ENCODE data around the gene SPINK8.
"Not testable (repeated sequence)": the region's sequence is repeated elsewhere in the genome, so short reads cannot be mapped to it uniquely, and the experiment has no call there.

The SPINK8 gene

DNA sequence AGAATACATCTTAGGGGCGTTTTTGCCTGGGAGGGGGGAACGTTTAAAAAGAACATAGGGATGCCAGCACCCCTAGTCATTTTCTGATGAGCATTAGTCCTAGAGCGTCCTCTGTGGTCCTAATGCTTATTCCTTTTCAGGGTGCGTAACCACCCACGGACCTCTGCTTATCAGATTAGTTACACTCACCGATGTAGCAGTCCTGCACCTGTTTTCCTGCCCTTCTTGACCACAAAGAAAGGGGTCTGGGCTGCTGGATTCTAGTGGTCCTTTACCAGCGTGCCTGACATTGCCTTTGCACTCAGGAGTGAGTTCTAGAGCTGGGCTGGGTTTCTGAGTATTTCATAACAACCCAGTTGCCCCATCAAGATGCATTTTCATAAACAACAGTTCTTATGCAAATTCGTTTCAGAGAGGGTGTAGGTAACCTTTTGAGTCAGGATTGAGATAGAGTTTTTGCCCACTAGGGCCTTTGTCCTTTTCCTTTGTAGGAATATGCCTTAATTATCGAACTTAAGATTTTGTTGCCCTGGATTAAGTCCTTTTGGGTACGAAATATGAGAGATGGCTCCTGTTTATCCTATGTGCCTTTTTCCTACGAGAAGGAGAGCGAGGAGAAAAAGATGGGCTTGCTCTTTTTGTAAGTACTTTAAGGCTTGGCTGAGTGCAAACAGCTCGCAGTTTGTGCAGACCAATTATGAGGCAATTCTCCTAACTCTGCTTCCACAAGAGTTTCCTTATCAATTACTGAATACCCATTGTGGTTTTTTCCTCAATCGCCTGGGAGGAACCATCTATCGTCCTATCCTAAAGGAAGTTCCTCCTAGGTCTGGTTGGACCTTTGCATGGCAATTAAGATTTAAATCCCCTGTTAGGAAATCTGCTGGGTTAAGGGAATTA lies at the start of gene SPINK8:
TSS of gene SPINK8 (minus strand) at position 316 of the 900 bp plus-strand sequence. CDS start 5,320 bp downstream, outside the sequence.
- DNase-seq (ENCODE audit: low read depth), result not testable (repeated sequence)

DNA sequence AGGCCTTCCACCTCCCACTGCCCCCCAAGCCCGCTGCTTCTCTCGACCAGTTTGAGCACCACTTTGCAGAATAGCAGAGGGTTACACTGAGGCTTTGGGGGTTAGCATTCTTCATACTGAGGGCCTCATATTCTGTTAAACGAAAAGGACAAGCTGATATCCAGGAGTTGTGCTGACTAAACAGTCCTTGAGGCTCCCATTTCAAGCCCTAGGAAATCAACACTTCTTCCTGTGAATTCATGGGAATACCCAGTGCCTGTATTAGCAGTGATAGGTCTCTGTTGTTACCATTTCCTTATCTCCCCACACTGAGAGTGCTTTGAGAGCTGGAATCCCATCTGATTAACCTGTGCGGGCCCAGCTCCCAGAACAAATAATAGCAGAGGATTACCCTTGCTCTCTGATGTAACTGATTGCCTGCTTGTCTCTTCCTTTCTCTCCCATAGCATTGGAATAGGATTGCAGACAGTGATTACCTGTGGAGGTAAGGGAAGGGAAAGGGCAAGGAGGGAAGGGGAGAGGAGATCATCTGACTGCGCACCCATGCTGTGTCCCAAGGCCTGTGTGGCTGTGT lies 39.5 kb upstream of the SPINK8 start:
- DNase-seq (ENCODE audit: low read depth), result no peak

DNA sequence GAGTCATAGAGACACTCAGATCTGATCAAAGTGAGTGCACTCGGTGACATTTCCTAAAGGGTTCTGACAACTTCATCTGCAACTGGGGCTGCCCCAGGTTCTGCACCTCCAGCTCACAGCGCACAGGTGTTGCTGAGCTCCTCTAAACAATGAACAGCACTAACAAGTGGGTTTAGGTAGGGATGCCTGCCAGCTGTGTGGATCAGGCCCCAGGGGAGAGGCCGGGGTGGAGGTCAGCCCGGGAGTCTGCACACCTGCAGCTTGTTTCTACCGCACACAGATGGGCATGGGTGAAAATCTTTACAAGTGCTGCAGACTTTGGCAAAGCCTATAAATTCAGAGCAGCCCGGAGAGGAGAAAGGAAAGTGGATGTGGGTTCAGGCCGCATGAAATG lies 38.9 kb upstream of the SPINK8 start:
- DNase-seq (ENCODE audit: low read depth), result no peak

DNA sequence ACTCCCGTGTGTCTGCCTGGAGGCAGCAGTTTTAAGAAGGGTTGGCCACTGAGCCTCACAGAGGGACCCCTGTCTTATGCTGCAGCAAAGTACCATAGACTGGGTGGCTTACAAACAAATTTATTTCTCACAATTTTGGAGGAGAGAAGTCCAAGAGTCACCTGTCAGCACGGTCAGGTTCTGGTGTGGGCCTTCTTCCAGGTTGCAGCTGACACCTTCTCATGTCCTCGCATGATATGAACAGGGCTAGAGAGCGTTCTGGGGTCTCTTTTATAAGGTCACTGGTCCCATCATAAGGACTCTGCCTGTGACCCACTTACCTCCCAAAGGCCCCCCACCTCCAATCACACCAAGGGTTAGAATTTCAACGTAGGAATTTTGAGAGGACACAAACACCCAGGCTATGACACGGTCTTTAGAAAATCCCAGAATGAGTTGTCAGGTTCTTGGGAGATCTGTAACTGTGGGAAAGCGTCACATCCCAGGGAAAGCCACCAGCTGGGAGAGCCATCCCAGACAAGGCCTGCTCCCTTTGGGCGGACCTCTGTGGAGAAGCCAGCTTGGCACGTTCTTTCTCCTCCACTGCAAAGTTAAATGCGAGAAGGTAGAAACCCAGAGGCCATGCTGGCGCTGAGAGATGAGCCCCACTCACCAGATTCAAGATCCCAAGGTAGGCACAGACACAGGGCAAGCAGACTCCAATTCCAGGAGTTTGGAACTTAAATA lies 38.4 kb upstream of the SPINK8 start, which contains the start of gene FBXW12:
TSS of gene FBXW12 (plus strand) at position 569 of the 726 bp plus-strand sequence. CDS start 549 bp downstream, outside the sequence.
- no peak for DNase-seq (ENCODE audit: low read depth)

DNA sequence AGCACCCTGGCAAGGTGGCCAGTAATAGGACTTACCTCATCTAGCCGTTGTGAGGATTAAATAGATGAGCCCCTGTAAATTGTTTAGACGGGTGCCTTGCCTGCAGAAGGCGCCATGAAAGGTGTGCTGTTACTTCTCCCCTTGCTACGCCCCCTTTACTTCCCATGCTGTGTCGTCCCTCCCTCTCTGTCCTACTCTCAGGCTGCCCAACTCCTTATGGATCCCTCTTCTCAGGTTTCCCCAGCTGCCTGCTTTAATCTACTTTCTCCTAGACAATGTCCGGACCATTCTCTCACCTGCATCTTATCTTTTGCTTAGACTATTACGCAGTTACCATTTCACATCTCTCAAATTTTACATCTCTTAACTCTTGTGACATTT lies 36.9 kb upstream of the SPINK8 start:
- no peak for DNase-seq (ENCODE audit: low read depth)

DNA sequence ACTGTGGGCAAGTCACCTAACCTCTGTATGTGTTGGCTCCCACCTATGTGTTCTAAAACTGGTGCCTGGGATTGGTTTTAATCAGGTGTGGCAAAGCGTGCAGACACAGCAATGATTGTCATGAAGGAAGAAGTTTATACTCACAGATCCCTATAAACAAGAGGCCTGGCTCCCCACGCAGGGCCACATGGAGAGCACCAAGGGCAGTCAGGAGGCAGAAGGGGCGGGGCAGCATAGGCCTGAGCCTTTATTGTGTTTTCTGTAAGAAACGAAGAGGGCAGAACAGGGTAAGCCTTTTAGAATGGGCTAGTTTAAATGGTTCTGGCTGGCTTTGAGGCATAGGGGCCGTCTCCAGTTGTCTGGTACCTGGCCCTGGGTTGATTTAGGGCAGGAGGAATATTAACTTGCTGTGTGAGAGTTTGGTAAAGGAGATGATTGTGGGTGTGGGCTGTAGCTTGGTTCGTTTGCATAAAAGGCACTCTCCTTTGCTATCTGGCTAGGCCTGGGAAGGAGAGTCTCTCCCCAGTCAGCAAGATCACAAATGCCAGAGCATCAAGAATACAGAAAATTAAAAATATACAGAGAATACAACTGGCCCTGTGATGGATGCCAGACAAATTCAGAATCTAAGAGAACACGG lies 36.4 kb upstream of the SPINK8 start:
- no peak for DNase-seq (ENCODE audit: low read depth)

DNA sequence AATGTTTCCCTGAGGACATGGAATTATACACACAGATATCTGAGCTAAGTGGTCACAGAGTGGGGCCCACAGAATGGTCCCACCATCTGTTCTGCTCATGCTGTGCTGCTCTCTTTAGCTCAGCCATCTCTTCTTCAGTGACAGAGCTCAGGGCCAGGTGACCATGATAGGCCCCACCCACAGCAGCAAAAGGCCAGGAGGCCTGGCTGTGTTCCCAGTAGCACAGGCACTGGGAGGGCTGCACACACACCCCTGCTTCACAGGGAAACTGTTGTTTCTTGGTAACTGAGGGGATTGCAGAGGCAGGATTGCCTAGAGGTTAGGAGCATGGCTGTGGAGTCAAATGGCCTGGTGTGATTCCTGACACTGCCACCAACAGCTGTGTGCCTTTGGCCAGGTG lies 33.7 kb upstream of the SPINK8 start:
- DNase-seq (ENCODE audit: low read depth), result no peak

DNA sequence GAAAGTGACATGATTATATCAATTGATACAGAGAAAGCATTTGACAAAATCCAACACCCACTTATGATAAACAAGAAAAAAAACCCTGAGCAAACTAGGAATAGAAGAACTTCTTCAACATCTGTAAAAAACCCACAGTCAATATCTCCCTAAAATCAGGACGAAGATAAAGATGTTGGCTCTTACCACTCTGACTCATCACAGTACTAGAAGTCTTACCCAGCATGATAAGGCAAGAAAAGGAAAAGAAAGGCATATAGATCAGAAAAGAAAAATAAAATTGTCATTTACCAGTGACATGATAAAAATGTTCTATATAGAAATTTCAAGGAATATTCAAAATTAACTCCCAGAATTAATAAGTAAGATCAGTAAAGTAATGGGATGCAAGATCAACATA lies 31.4 kb upstream of the SPINK8 start:
- DNase-seq (ENCODE audit: low read depth), result no peak

DNA sequence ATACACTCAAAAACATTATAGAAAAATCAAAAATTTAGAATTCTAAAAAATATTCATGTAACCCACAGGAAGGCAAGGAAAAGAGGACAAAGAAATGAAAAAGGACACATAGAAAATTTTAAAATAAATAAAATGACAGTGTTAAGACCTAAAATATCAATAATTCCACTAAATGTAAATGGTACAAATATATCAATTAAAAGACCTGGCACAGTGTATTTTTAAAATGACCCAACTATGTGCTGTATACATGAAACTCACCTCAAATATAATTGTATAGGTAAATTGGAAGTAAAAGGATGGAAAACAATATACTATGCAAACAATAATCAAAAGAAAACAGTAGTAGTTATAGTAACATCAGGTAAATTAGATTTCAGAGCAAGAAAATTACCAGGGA lies 28.5 kb upstream of the SPINK8 start:
- DNase-seq (ENCODE audit: low read depth), result no peak

DNA sequence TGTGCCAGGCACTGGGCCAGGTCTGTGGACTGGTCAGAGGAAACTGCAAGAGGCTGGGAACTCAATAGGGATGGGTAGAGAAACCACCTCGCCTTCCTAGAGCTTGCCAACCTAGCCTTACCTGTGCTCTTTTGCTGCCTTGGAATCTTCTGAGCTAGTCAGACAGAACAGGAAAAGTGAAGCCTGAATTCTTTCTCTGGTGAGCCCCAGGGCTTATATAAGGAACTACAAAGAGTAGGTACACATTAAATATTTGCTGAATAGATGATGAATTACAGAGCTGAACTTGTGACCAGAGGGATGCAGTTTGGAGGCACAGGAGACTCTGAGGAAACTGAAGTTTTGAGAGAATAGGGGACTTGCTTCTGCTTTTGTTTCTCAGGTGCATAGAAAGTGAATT lies 23.0 kb upstream of the SPINK8 start:
- DNase-seq (ENCODE audit: low read depth), result no peak

DNA sequence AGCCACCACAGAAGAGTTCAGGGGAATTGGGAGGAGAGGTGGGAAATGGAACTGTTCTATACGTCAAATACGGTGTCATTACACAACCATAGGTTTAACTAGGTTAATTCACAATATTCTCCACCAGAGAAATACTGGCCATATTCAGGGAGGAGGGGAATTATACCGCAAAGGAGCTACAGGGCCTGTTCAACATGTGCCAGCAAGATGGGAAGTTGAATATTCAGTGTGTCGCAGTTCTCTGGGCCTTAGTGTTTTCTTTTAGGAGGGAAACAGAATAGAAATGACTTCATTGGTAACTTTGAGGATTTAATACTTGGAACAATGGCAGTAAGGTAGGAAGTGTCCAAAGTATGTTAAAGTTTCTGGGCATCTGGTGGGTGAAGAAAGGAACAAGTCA lies 20.5 kb upstream of the SPINK8 start:
- no peak for DNase-seq (ENCODE audit: low read depth)

DNA sequence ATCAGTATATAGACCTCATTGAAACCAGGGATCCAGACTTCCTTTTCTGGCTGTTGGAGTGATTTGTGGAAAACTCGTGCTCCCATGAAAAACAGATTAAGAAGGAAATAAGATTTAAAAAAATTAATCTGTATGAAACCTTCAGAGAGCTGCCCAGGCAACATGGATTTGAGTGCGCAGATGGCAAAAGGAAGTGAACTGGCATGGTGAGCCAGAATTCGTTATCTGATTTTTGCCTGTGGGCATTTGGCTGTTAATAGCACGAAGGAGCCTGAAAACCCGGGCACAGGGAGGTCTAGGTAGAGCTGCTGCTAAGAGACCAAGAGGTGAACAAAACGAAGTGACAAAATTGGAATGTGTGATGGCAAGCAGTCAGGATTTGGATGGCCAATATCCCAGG lies 19.1 kb upstream of the SPINK8 start:
- DNase-seq (ENCODE audit: low read depth), result no peak

DNA sequence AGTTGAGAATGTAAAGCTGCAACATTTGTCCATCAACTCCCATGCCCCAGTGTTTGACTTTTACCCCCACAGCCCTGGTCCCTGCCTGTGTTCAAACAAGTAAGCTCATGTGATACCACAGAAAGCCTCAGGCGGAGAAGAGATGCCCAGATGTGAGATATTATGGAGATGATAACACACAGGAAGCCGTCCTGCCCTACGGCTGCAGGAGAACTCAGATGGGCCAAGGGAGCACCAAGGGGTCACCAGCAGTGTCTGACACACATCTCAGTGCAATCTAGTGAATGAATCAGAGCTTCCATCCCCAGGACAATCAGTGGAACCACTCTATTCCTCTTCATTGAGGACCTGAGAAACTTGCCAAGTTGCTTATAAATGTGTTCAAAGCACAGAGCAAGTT lies 14.0 kb upstream of the SPINK8 start:
- DNase-seq (ENCODE audit: low read depth), result no peak

DNA sequence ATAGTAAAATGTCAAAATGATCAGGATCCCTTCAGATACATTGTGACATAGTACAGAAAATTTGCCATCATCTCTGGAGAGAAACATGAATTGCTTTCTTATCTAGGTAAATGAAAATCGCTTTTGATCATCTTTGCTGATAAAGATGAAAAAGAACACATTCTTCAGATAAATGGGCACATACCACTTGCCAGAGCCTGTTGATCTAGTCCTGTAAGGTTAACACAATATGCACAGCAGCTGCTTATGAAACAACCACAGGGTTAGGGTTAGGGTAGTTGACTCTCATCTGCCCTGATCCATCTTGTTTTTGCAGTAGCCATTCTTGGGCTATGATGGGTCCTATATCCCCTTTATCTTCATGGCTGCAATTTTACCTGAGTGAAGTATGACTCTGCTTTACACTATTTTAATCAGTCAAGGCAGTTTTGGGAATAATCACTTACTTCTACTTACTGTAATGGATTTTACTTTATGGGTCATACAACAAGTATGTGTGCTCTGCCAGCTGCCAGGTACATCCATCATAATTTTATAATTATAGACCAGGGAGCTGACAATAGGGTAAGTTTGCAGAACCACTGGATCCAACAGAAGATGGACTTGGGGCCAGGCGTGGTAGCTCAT lies 12.6 kb upstream of the SPINK8 start:
- DNase-seq (ENCODE audit: low read depth), result no peak

DNA sequence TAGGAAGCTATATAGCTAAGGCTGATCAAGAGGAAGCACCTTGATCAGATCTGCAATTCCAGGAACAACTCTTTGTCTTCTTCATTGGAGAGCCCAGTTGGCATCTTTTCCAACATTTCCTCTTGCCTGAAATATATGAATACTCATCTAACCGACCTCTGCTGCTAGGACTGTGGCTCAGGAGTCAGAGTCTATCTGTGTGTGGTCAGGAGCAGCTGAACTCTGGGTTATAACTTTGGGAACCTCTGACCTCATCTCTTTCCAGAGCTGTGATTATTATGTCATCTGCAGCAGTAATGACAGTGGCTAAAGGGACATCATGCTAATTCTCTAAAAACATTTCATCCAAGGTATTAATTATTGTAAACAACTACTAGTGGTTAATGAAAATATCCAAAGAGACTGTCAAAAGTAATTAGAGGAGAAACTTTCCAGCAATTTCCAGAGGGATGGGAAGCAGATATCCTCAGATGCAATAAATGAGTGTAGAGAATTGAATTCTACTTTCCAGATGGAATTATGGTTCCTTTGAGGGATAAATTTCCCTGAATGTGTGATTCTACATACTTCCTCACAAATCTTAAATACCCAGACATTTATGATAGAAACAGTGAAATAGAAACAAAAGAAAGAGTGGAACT lies 11.5 kb upstream of the SPINK8 start:
- DNase-seq (ENCODE audit: low read depth), result no peak

DNA sequence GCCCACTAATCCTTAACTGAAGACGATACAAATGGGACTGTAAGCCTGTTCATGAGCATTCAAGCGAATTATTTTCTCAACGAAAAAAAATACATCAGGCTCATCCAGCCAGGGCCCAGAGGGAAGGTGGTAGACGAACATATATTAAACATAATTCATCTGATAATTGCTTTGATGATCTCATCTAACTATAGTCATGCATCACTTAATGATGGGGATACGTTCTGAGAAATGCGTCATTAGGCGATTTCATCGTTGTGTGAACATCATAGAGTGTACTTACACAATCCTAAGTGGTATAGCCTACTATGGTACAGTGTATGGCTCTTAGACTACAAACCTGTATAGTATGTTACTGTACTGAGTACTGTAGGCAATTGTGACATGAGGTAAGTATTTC lies 10.0 kb upstream of the SPINK8 start:
- DNase-seq (ENCODE audit: low read depth), result no peak

DNA sequence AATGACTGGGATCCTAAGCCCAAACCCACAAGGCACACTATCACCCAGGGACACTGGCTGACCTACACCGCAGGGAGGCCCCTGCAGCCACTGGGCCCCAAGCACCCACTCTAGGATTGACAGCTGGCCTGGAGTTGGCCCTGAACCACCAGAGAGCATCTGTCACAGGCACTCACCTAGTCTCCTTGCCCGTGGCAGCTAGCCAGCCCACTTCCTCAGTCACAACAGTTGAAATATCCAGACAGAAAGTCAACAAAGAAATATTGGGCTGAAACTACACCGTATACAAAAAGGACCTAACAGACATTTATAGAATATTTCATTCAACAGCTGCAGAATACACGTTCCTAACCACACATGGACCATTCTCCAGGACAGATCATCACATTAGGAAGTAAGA lies 5.2 kb upstream of the SPINK8 start:
- no peak for DNase-seq (ENCODE audit: low read depth)

DNA sequence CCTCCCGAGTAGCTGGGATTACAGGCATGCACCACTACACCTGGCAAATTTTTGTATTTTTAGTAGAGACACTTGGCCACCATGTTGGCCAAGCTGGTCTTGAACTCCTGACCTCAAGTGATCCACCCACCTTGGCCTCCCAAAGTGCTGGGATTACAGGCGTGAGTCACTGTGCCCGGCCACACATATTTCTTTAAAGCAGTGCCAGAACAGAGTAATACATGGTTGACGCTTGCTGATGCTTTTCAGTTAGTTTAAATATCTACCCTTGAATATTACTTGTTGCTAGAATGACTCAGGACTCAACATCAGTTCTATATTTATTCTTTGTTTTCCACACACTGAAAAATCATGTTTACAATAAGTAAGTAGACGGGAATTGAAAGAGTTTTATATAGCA lies 4.1 kb upstream of the SPINK8 start:
- DNase-seq (ENCODE audit: low read depth), result not testable (repeated sequence)

DNA sequence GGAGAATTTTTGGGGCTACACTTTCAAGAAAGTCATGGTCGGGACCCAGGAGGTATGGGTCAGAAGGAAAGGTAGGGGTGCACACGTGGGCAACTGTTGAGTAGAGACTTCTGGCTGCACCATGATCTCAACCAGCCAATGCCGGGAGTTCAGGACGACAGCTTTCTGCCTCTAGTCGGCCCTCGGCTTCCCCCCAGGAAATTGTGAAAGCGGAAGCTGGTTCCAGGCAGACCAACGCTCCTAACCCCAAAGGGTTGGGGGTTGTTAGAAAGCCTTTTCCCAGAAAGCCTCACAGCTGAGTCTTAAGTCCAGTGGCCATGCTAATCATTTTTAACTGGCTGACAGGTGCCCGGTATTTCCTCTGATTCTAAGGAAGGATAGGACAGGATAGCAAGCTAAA lies 1.8 kb upstream of the SPINK8 start:
- not testable (repeated sequence) for DNase-seq (ENCODE audit: low read depth)

DNA sequence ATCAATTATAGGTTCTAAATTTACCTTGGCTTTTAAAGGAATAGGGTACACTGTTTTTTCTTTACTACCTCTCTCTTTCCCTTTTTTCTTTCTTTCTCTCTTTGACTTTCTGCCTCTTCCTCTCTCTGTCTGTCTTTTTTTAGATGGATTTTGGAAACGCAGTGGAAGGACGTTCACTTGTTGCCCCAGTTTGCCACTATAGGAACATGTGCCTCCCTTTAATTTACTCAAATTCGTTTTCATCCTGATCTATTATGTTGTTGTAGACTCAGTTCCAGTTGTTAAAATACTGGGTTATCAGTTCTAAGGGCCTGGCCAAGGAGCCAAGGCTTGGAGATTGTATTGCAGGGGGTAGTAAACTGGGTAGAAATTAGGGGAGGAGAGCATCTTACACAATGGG lies 1.1 kb upstream of the SPINK8 start:
- DNase-seq (ENCODE audit: low read depth), result no peak

DNA sequence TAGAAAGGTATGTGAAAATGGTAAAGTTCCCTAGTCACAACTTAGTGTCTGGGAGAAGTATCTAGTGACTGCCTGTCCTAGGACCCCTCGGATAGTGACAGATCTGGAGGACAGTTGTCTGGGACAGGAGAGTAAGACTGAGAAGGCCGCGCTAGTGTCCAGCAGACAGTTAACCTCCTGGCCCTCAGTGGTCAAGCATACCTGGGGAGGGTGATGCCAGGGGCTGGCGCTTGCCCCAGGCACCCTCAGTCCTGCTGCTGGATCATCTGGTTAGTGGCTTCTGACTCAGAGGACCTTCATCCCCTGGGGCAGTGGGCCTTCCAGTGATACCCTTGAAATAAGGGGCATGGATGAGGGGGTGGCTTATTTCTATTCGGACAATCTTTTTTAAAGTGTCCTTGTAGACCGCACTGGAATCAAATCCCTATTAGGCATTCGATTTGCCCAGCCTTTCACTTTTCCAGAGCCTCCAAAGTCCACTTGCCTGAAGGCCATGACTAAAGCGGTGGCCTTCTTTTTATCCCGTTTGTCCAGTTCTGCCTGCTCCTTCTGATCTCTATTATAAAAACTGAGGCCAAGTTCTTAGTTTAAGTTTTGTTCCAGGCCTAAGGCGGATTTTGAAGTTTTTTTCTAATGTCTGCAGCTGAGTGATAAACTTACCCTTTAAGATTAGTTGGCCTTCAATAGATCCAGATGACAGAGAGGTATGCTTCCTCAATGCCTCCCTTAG lies 1.6 kb downstream of the SPINK8 start:
- not testable (repeated sequence) for DNase-seq (ENCODE audit: low read depth)
